NCI-H1436 (cell line): ENCODE data around the gene ITGA2.

Experiments
- DNase-seq: peaks from one replicate; lab custom pipeline; 2025; lab: John Stamatoyannopoulos, UW

Gene ITGA2

DNA sequence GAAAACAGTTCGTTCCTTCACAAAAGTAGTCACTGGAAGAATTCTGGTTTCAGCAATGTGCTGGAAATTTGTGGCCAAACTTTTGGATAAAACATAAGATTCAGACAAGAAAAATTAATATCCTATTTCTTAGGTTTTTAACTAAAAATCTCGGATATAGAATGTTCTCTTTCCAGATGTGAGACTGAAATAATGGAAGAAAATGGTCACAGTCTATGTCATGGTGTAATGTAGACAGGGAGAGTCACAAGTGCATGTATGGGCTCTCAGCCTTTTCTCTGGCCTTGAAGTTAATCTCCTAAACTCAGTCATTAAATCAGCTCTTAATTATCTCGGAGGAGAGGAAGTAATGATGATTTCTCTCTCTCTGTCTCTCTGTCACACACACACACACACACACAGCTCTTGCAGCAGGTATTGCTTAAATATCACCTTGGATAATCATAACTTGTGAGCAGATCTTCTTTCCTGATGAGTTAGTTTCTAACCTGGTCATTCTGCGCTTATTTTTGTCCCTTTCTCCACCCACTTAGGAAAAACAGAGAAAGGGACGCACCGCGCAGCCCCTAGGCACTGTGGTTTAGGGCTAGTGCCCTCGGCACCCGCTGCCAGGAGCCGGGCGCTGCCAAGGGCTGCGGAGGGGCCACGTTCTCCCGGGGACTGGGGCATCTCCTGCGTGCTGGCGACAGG lies 672 bp upstream of the ITGA2 start:
- DNase-seq = no peak

DNA sequence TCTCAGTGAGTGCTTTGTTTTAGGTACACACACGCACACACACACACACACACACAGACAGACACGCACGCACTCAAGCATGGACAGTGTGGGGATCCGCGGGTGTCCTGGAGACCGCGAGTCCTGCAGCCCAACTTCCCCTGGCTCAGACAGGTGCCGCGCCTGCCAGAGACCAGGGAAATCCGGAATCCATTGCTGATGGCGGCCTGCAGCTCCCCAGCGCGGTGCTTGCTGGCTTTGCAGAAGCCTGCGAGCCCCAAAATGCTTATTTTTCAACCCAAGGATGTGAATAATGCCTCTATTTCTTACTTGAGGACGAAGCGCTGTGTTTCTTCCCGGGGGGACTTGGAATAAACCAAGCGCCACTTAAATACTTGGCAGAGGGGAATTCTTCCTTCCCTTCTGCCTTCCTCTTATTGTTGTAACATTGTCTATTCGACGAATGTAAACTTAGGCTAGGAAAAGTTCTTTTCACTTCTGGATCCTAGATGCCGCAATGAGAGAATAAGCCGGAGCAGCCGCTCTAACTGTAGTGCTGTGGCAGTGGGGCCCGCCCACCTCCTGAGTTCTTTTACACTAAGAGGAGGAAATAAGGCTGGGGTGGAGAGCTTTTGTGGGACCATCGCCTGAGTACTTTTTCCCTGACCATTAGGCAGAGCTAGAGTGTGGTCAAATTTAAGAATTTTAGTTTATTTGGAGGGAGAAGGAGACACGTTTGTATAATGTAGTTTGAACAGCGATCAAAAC lies 802 bp downstream of the ITGA2 start:
- peak; percentile 4 for DNase-seq

DNA sequence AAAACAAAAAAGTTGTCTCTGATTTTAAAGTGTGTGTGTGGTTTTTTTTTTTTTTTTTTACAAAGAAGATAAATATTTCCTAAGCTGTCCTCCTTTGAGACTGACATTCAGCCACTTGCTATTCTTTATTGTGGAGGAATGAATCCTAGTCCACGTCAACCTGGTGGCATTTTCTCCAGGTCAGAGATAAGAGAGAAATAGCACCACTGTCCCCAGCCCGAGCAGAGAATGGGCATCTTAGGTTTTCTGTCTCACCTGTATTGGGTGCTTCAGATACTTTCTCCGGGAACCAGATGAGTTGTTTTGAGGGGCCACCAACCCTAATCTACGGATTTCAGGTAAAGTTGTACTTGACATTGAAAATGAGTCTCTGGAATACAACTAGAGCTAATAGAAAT lies 1.4 kb downstream of the ITGA2 start:
- no peak for DNase-seq

DNA sequence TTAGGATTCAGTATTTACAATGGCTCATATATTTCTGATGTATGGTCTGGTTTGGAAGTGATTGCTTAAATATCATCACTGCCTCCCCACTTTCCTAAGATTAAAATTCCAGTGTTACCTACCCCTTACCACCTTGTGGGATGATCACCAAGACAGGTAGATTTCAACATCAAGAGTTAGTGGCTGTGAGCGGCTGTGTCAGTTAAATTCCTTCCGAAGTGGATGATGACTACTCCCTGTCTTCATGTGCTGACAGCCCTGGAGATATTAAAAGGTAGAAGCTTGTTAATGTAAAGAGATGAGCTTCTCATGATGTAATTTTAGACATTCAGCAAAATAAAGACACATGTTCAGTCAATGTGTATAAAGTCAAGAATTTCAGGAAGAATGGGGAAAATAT lies 4.2 kb downstream of the ITGA2 start:
- no peak for DNase-seq

DNA sequence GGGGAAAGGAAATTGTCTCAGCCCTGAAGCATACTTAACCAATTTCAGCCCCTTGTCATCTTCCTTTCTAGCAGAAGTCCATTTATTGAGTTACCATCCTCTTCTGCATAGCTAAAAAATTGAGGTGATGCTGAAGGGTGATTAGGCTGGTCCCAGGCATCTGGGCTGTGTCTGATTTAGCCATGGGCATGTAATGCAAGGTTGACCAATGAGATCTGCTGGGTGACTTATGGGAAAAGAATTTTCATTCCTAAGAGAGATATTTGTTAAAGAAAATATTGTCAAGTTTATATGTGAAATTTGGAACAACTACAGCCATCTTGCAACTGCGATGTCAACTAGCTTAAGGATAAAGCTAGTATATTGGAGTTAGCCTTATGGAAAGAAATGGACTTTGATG lies 5.1 kb downstream of the ITGA2 start:
- DNase-seq = no peak

DNA sequence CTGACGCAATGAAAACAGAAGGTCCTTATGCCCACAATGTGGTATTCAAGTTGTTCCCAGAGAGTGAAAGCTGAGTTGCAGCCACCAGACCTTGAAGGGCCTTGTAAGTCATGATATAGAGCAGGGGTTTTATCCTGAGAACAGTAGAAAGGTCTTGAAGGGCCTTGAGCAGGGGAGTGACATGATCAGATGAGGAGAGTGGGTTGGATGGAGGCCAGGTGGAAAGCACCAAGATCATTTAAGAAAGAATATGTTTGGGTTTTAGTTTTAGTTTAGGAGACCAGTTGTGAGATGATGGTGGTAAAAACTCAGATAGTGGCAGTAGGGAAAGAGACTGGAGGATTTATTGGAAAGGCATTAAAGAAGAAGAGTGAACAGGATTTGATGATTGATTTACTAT lies 5.9 kb downstream of the ITGA2 start:
- no peak for DNase-seq

DNA sequence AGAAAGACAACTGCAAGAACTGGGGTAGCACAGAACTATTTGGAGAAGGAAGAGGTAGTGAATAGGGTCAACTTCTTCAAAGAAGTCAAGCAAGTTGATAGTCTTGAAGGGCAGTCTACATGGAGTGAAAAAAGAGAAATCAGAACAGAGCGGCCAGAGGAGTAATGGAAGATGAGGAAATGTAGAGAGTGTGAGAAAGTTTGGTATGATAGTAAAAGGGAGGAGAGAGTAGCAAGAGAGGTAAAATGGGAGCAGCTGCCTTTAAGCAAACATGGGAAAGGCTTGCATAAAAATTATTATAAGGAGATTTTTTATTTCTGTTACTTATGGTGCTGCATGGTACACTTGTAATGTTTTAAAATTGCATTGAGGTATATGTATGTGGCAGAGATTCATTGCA lies 6.8 kb downstream of the ITGA2 start:
- no peak for DNase-seq

DNA sequence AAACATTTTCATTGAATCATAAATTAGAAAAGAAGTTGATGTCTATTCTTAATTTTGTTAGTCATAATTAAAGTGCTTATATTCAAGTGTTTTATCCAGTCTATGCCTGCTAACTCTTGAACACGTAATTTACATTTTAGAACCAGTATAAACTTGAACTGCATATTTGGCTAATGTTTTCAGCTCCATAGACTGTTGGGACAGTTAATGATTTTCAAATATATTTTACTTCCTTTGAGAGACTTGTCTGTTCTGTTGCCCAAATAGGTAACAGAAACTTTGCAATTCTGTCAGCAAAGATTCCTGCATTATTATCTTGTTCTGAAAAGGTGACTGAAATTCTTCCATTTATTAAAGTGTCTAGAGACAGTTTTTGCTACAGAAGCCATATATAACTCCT lies 7.8 kb downstream of the ITGA2 start:
- DNase-seq = no peak

DNA sequence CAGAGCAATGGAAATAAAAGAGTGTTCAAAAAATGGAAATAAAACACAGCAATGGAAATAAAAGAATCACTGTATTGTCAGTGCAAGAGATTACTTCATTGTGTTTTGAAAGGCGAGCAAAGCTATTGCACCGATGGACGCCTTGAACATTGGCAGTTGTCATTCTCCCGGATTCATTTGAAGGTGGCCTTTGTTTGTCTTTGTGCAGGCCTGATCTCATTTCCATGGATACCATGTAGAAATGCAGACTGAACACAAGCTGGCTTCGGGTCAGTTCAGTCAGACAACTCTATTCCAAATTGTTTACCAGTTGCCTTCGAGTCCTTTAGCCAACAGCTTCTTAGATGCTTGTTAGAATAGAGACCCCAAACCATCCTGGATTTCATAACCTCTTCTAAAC lies 8.3 kb downstream of the ITGA2 start:
- DNase-seq = no peak

DNA sequence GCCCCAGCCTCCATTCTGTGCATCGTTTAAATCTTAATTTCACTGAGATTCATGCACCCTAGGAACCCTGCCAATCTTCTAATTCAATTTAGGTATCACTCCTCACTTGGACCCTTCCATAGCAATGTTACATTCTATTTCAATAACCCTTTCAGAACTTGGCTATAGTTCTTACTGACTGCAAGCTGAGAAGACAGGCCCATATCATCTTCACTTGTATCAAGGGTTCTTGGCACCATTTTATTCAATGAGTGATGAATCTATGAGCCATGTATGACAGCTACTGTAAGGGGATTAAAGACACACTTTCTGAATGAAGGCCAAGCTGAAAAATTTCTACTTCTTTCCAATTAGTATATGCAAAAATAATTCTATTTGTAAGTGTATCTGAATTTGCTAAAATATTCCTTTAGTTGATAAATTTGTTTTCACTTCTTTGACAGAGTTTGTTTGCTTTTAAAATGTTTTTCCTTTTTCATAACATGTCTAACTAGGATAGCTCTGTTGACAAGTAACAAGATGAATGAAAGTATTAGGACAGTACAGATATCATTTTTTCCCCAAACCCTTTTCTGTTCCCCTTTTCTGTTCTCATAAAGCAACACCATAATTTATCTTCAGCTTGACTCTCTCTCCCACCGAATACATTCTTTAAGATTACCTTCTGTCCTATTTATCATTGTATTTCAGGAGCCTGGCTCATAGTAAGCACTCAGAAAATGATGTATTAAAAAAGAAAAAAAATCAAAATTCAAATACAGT lies 9.6 kb downstream of the ITGA2 start:
- DNase-seq = no peak

DNA sequence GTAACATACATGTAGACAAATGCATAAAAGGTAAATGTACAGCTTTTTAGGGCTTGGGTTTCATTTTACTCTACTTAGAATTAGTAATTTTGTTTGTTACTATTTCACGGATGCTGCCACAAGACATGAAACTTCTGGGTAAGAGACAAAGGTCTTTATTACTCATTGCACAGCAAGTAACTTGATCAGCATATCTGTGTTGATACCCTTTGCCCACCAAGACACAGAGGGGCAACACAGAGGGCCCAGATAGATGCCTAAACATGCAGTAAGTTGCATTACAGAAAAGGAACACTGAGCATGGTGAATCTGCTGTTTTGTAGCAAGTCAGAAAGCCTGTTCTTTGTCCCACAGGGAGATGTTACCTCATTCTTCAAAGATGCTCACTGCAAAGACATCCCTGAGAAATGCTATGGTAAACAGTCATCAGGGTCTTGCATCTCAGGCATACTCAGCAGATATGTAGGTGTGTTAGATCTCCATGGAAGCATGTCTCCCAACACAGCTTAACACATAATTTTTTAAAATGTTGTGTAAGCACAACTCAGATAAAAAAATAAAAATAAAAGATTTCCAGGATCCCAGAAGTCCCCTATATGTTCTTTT lies 10.3 kb downstream of the ITGA2 start:
- DNase-seq = no peak

DNA sequence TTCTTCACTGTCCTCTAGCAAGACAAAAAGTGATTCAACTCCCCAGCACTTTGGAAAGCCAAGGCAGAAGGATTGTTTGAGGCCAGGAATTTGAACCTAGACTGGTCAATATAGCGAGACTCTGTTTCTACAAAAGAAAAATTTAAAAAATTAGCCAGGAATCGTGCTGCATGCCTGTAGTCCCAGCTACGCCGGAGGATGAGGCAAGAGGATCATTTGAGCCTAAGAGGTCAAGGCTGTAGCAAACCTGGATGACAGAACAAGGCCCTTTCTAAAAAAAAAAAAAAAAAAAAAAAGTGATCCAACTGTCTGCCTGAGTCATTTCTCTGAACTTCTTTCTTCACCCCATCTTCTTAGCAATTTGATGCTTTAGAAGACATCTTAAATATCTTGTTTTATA lies 12.4 kb downstream of the ITGA2 start:
- no peak for DNase-seq

DNA sequence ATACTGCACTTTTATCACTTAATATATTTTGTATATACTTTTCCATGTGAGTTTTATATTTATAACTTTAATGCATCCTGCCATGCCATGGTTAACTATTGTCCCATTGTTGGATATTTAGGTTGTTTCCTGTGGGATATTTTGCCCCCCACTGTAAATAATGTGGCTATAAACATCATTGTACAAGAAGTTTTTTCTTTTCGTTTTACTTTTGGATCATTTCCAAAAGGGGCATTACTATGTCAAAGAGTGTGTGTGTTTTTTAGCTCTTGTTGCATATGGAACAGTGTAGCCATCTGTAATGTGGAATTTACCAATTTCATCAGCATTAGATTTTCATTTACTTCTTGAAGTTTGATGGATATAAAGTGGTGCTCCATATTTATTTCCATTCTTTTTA lies 13.3 kb downstream of the ITGA2 start:
- no peak for DNase-seq

DNA sequence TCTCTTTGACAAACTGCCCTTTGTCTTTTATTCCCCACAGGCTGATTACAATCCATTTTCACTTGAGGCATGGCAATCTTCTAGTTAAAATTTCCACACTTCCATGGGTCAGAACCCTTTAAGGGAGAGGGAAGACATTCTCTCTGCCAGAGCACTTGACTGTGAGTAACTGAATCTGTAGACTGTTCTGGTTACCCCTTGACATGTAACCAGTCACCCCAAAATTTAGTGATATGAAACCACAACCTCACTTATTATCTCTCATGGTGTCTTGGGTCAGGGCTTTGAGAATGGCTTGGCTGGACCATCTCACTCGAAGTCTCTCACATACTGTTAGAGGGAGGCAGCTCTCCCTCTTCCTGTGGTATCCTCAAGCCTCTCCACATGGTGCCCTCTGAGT lies 14.0 kb downstream of the ITGA2 start:
- no peak for DNase-seq

DNA sequence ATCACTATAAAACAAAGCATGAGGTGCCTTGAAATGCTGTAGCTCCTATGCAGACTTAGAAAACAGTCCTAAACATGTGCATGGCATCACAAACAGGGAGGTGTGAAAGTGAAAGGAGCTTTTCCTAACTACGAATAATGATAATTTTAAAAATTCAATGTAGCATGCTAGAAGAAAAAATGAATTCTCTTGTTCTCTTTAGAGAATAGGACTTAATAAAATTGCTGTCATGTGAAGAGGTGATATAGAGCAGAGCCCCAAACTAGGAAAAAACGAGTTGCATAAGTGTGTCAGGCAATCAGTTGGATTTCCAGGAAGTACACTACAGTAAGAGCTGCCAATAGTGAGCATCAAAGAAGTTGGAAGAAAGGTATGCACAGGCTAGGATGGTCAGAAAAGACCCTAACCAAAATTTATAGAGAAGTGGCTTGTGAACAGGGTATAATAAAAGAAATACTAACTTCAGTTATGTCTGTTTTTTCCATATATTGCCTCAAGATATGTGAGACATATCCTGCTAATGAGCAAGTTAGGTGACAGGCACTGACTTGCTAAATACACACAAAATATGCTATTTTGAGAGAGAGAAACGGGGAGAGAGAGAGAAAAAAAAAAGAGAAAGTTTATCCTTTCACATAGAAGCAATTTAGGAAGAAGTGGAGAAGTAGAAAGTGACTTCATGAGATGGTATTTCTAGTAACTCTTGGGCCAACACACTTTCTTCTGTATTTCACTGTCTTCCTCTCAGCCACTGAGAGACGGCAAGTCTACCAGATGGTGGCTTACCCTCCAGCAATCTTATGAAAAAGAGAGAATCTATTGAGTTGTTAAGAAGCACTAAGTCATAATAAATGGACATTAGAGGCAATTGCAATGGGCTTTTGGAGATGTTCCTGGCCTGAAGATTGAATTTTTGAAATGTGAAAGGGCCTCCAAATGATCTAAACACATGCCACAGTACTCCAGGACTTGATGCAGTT lies 18.0 kb downstream of the ITGA2 start:
- DNase-seq = no peak

DNA sequence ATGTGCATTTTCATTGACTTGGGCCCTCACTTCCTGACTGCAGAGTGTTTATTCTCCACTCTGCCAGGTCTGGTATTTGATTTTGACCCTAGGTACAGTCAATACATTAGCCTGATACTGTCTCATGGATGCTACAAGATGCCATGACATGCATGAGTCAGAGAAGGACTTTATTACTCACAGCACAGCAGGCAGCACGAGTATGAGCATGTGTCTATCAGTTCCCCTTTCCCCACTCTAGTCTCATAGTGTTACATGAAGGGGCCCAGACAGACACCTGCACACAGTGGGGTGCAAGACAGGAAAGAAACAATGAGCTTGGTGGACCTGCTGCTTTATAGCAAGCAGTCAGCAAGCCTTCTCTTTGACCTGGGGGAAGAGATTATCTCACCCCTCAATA lies 19.6 kb downstream of the ITGA2 start:
- no peak for DNase-seq

DNA sequence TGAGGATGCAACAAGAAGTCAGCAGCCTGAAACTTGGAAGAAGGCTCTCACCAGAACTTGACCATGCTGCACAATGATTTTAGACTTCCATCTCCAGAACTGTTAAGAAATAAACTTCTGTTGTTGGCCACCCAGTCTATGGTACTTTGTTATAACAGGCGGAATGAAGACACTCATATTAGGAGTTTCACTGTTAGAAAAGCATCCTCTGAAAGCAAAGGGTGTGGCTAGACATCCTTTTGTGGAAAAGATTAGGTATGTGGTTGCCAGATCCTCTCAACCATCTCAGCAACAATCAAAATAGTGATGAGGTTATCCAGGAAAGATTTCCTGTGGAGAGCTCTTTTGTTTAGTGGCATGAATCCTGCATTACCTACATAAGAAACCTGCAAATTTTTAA lies 20.7 kb downstream of the ITGA2 start:
- no peak for DNase-seq

DNA sequence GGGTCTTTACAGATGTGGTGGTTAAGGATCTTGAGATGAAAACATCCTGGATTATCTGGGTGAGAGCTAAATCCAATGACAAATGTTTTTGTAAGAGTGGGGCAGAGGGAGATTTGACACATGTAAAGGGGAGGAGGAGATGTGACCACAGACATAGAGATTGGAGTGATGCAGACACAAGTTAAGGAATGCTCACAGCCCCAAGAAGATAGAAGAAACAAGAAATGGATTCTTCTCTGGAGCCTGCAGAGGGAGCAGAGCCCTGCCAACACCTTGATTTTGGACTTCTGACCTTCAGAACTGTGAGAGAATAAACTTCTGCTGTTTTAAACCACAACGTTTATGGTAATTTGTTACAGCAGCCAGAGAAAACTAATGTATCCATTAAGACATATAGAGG lies 21.7 kb downstream of the ITGA2 start:
- DNase-seq = no peak

DNA sequence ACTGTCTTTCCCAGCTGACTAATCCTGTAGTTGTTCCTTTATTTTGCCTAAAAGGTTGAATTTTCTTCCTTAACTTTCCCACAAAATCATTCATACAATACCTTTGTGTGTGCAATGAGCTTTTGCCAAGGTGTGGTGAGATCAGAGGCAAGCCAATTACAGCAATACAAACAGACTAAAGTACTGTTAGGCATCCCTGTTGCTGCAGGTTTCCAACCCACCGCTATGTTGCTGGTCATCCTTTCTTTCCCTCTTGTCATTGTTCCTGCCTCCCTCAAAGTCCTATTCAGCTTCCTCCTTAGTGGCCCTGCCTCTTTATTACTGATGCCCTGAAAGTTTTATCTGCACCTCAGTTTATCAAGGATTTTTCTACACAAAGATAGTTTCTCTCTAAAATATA lies 22.1 kb downstream of the ITGA2 start:
- DNase-seq = no peak

DNA sequence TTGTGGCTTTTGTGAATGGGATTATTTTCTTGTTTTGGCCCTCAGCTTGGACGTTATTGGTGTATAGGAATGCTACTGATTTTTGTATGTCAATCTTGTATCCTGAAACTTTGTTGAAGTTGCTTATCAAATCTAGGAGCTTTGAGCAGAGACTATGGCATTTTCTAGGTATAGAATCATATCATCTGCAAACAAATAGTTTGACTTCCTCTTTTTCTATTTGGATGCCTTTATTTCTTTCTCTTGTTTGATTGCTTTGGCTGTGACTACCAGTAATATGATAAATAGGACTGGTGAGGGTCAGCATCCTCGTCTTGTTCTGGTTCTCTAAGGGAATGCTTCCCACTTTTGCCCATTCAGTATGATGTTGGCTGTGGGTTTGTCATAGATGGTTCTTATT lies 24.7 kb downstream of the ITGA2 start:
- DNase-seq = no peak

DNA sequence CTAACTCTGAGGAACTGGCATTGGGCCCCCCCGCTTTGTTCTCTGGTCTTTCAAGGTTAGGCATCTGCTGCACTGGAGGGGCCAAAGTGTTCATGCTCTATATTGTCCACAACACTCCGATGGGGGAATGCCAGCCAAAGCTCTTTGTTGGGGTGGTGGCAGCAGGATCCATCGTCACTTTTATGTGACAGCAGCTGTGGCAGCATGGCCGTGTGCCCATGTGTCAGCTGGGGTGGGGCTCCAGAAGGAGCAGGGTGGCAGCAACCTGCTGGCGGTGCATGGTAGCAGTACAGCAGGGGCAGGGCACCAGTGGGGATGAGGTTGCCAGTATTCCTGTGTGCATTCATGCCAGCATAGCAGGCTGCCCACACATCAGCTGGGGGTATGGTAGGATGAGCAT lies 28.2 kb downstream of the ITGA2 start:
- no peak for DNase-seq
